Natural killer cell (primary cell): Measurements from ENCODE around the gene SPPL2C. TPM values are rescaled to one million over a fixed set of nuclear protein-coding genes. Genes with fewer than 3 reads are reported as not detected.

Experiments
- ATAC-seq, 3 donors: fragments of 150-1000 bp in 2 of 3; fragments of 200-7000 bp in 1 of 3; cut with Tn5 transposase; 1 replicate in 1 of 3; 2 replicates in 2 of 3; pipeline ENCODE4 v1.10.0; 2021; ENCODE audit warnings: mild to moderate bottlenecking in 2 of 3, moderate library complexity in 2 of 3
- DNase-seq, 2 donors: peaks; one replicate each; pipeline versions ENCODE4 v3.0.0 to v3.0.0-alpha.2; 2013 to 2021; ENCODE audit warnings: mixed read lengths in 1 of 2
- H3K27ac ChIP-seq: one replicate; pipeline ENCODE4 v1.5.1; 2013; ENCODE audit warnings: mild to moderate bottlenecking, low read length
- H3K27me3 ChIP-seq: one replicate; pipeline ENCODE4 v1.6.1; 2013; ENCODE audit warnings: low read length; ENCODE audit not compliant: control insufficient read depth, insufficient read depth
- H3K36me3 ChIP-seq: one replicate; pipeline ENCODE4 v1.6.1; 2013; ENCODE audit warnings: low read length; ENCODE audit not compliant: control insufficient read depth, insufficient read depth
- H3K4me1 ChIP-seq: one replicate; pipeline ENCODE4 v1.6.1; 2013; ENCODE audit warnings: low read length; ENCODE audit not compliant: control insufficient read depth, insufficient read depth
- H3K4me3 ChIP-seq: one replicate; pipeline ENCODE4 v1.5.1; 2013; ENCODE audit warnings: low read length
- H3K9me3 ChIP-seq: one replicate; pipeline ENCODE4 v1.6.1; 2013; ENCODE audit warnings: low read length; ENCODE audit not compliant: control insufficient read depth, insufficient read depth
- H3K27ac Mint-ChIP-seq, 2 donors: one replicate each; pipeline ENCODE4 v1.8.0; 2022; ENCODE audit warnings: mild to moderate bottlenecking in 2 of 2, mixed read lengths in 2 of 2, moderate library complexity in 1 of 2
- H3K27me3 Mint-ChIP-seq, 2 donors: one replicate each; pipeline ENCODE4 v1.8.0; 2022; ENCODE audit warnings: low read depth in 2 of 2, mixed read lengths in 2 of 2
- H3K36me3 Mint-ChIP-seq: one replicate; pipeline ENCODE4 v1.8.0; 2022; ENCODE audit warnings: mixed read lengths
- H3K4me1 Mint-ChIP-seq, 2 donors: one replicate each; pipeline ENCODE4 v1.8.0; 2022; ENCODE audit warnings: mixed read lengths in 2 of 2
- H3K4me3 Mint-ChIP-seq: one replicate; pipeline ENCODE4 v1.8.0; 2022; ENCODE audit warnings: mild to moderate bottlenecking, moderate library complexity, mixed read lengths
- H3K9me3 Mint-ChIP-seq, 2 donors: one replicate each; pipeline ENCODE4 v1.8.0; 2022; ENCODE audit warnings: mixed read lengths in 2 of 2
- CTCF ChIP-seq: fragments of 200-600 bp; IDR thresholded peaks from one replicate; pipeline ENCODE4 v1.8.0; 2022; ENCODE audit warnings: antibody characterized with exemption
- WGBS: methylation state at CpG from one replicate; pipeline ENCODE4 v1.1.7; 2013; ENCODE audit warnings: missing lambda C conversion rate; ENCODE audit not compliant: insufficient coverage; 5-methylcytosine and 5-hydroxymethylcytosine counted together
- intact Hi-C: fragments of 100-400 bp; cut with micrococcal nuclease; formaldehyde crosslinking; loops from one replicate; pipeline ENCODE4 v1.14.2; 2022
- total RNA-seq, 4 donors: library from RNA; stranded (reverse); fragments of 120-200 nt in 1 of 4; gene quantifications; one replicate each; pipeline versions ENCODE4 v1.2.3 to v1.2.4, GENCODE V29; 2013 to 2022

Gene SPPL2C
- total RNA-seq, 3 donors from 2014 or later (not counting 1 experiment from before 2014, with no cell fraction given): not detected

- Mint-ChIP-seq H3K27ac (peak overlapping the region in 1 of 2 donors; percentile 84), H3K4me1 (peaks cover 5 to 13% of the 10 kb centered on the region in 2 donors), H3K9me3 (no peaks in the 10 kb centered on the region), H3K4me3 (peak overlapping the region; percentile 93), H3K27me3 (peaks cover 27 to 35% of the 10 kb centered on the region in 2 donors), H3K36me3 (no peaks in the 10 kb centered on the region)
- under 1% methylated on average over 61 of the region's 63 CpGs for WGBS
- no peak for TF ChIP-seq CTCF
- intact Hi-C loops: no loop called here
- Histone ChIP-seq H3K4me3 (peak overlapping the region; percentile 52), H3K4me1 (peaks cover 31% of the 10 kb centered on the region), H3K9me3 (no peaks in the 10 kb centered on the region), H3K36me3 (no peaks in the 10 kb centered on the region), H3K27me3 (peaks cover 38% of the 10 kb centered on the region), H3K27ac (no peak overlapping the region)
- DNase-seq (peak in 1 of 2 donors; percentile 63), ATAC-seq (no peak)
Measured at GRCh38 chr17:45895304-45895968, 50.8 kb downstream of the SPPL2C start.

- peaks cover 5 to 13% of the 10 kb centered on the region in 2 donors for H3K4me1 Mint-ChIP-seq
- H3K27me3 ChIP-seq: peaks cover 38% of the 10 kb centered on the region
- H3K9me3 ChIP-seq: no peaks in the 10 kb centered on the region
- H3K4me1 ChIP-seq: peaks cover 31% of the 10 kb centered on the region
- H3K27ac Mint-ChIP-seq: no peak overlapping the region
- ATAC-seq (no peak), DNase-seq (no peak)
- H3K4me3 Mint-ChIP-seq: peak overlapping the region; percentile 69
- intact Hi-C loops: no loop called here
- peaks cover 29 to 35% of the 10 kb centered on the region in 2 donors for H3K27me3 Mint-ChIP-seq
- TF ChIP-seq CTCF: no peak
- WGBS: 12% methylated on average over 51 of the region's 55 CpGs
- no peak overlapping the region for H3K4me3 ChIP-seq
- no peaks in the 10 kb centered on the region for H3K9me3 Mint-ChIP-seq
- no peak overlapping the region for H3K27ac ChIP-seq
- H3K36me3 Mint-ChIP-seq: no peaks in the 10 kb centered on the region
- no peaks in the 10 kb centered on the region for H3K36me3 ChIP-seq
Measured at GRCh38 chr17:45895969-45896785, 51.5 kb downstream of the SPPL2C start.

Other genes starting within 250 kb of the SPPL2C start
- gene CRHR1, start 60.6 kb upstream of the SPPL2C start, total RNA-seq: not detected
- gene MAPT, start 49.7 kb downstream of the SPPL2C start, total RNA-seq: 1 to 10 TPM in 1 of 3 donors, under 1 TPM in 2; 0.14 to 1.3 (median 0.58) TPM
- gene STH, start 154.4 kb downstream of the SPPL2C start, total RNA-seq: not detected